ENCODE measurements around the gene ZC3H12D. TPM values are rescaled to one million over a fixed set of nuclear protein-coding genes. Genes with fewer than 3 reads are reported as not detected.
"Not testable (repeated sequence)": the region's sequence is repeated elsewhere in the genome, so short reads cannot be mapped to it uniquely, and the experiment has no call there.

The ZC3H12D gene
- polyA plus RNA-seq, 3 donors = 0.96 to 4.7 (median 1.2) TPM

DNA sequence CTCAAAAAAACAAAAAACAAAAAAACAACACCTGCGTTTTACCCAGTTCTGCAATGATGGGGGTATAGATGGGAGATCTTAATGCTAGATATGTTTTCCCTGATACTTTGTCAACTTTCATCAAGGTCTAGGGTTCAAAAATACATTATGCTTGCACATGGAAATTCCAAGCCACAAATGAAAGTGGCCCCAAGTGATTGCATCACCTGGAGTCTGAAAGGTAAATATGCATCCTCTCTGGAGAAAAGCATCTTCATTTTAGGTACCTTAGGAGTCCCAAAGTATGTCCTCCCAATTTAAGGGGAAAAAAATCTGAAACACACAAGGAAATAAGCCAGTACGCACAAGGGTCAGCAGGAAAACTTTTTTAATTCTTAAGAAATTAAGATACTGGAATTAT is 12.6 kb upstream of the ZC3H12D start:
- WGBS (ENCODE audit: insufficient coverage) = no CpG with 5 or more reads among the region's 2 CpGs
- Histone ChIP-seq H3K4me3 (replicated peaks in 1 of 3; ENCODE audit: low read depth in 2 of 3, low read length in 3 of 3) (no peak overlapping the region), H3K4me2 (replicated peaks; ENCODE audit: extremely low read depth, low read length, poor library complexity, severe bottlenecking) (no peak overlapping the region), H3K4me1 (ENCODE audit: control insufficient read depth in 1 of 2, insufficient read depth in 2 of 2, low read length in 2 of 2) (no peaks in the 10 kb centered on the region), H3K9me3 (replicated peaks in 1 of 2; ENCODE audit: control insufficient read depth in 1 of 2, insufficient read depth in 1 of 2, low read length in 2 of 2) (no peaks in the 10 kb centered on the region), H3K79me2 (ENCODE audit: insufficient read depth, low read length) (no peaks in the 10 kb centered on the region), H3K27ac (ENCODE audit: low read depth in 1 of 2, low read length in 2 of 2) (no peak overlapping the region), H2AFZ (ENCODE audit: insufficient read depth, low read depth, low read length, poor library complexity, severe bottlenecking) (no peak overlapping the region), H4K20me1 (ENCODE audit: insufficient read depth, low read length) (no peaks in the 10 kb centered on the region), H3K9ac (ENCODE audit: insufficient read depth, low read length, poor library complexity, severe bottlenecking) (no peak overlapping the region), H3K36me3 (replicated peaks in 1 of 2; ENCODE audit: control insufficient read depth in 1 of 2, insufficient read depth in 2 of 2, low read length in 2 of 2) (peaks cover 4 to 12% of the 10 kb centered on the region in 2 donors), H3K27me3 (ENCODE audit: control insufficient read depth in 2 of 2, insufficient read depth in 2 of 2, low read length in 2 of 2) (no peaks in the 10 kb centered on the region)
- Mint-ChIP-seq H3K4me1 (peaks cover 6% of the 10 kb centered on the region), H3K9me3 (no peaks in the 10 kb centered on the region), H3K27me3 (ENCODE audit: low read depth in 3 of 3) (peaks cover 0 to 1% (median 0%) of the 10 kb centered on the region in 3 donors), H3K4me3 (no peak overlapping the region), H3K36me3 (peaks cover 14 to 17% of the 10 kb centered on the region in 2 donors), H3K27ac (peak overlapping the region in 1 of 7 donors; percentile 43)
- no peak for TF ChIP-seq CTCF (IDR thresholded peaks at IDR 0.05)
- intact Hi-C loops (cut with micrococcal nuclease) = no loop called here
- no peak for DNase-seq

DNA sequence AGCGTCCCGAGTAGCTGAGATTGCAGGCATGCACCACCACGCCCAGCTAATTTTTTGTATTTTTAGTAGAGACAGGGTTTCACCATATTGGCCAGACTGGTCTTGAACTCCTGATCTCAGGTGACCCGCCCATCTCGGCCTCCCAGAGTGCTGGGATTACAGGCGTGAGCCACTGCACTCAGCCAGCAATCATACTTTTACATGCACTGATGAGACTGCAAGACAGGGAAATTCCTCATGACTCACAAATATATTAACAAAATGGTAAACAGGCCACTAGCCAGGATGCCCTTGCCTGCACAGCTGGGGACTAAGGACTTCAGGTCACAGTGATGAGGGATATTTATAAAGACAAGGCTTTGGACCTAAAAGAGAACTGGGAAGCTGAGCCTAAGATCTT is 11.8 kb upstream of the ZC3H12D start:
- Mint-ChIP-seq H3K36me3 (peaks cover 8 to 11% of the 10 kb centered on the region in 2 donors), H3K27ac (peak overlapping the region in 1 of 7 donors; percentile 38)
- H3K4me1 Mint-ChIP-seq; H2AFZ ChIP-seq (ENCODE audit: insufficient read depth, low read depth, low read length, poor library complexity, severe bottlenecking); H4K20me1 ChIP-seq (ENCODE audit: insufficient read depth, low read length); H3K36me3 ChIP-seq (replicated peaks in 1 of 2; ENCODE audit: control insufficient read depth in 1 of 2, insufficient read depth in 2 of 2, low read length in 2 of 2); intact Hi-C loops (cut with micrococcal nuclease); H3K27me3 Mint-ChIP-seq (ENCODE audit: low read depth in 3 of 3); H3K4me3 ChIP-seq (replicated peaks in 1 of 3; ENCODE audit: low read depth in 2 of 3, low read length in 3 of 3); H3K4me3 Mint-ChIP-seq; H3K4me2 ChIP-seq (replicated peaks; ENCODE audit: extremely low read depth, low read length, poor library complexity, severe bottlenecking); H3K9ac ChIP-seq (ENCODE audit: insufficient read depth, low read length, poor library complexity, severe bottlenecking); H3K4me1 ChIP-seq (ENCODE audit: control insufficient read depth in 1 of 2, insufficient read depth in 2 of 2, low read length in 2 of 2); H3K79me2 ChIP-seq (ENCODE audit: insufficient read depth, low read length); H3K27me3 ChIP-seq (ENCODE audit: control insufficient read depth in 2 of 2, insufficient read depth in 2 of 2, low read length in 2 of 2); H3K9me3 Mint-ChIP-seq; H3K27ac ChIP-seq (ENCODE audit: low read depth in 1 of 2, low read length in 2 of 2); H3K9me3 ChIP-seq (replicated peaks in 1 of 2; ENCODE audit: control insufficient read depth in 1 of 2, insufficient read depth in 1 of 2, low read length in 2 of 2): not testable (repeated sequence)
- DNase-seq = peak in 1 of 3 donors; percentile 22
- 100% methylated on average over 4 of the region's 6 CpGs for WGBS (ENCODE audit: insufficient coverage)

DNA sequence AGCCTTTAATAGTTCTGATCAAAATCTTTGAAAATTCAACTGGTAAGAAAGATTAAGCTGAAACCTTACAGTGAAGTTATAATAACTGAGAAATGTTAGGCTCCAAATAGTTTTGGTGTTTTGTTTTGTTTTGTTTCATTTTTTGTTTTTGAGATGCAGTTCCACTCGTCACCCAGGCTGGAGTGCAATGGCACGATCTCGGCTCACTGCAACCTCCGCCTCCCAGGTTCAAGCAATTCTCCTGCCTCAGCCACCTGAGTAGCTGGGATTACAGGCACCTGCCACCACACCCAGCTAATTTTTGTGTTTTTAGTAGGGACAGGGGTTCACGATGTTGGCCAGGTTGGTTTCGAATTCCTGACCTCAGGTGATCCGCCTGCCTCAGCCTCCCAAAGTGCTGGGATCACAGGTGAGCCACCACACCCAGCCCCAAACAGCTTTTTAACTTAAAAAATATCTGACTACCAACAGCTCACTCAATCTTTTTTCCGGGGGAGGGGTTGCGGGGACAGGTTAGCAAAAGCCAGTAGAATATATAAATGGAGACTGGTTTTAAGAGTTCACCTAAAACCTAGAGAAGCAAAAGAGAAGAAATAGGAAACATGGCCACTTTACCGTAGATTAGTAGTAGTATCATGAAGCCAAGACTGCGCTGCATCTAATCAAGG is 10.7 kb upstream of the ZC3H12D start:
- intact Hi-C loops (cut with micrococcal nuclease); H3K27me3 Mint-ChIP-seq (ENCODE audit: low read depth in 3 of 3); H3K4me1 Mint-ChIP-seq; H3K9me3 Mint-ChIP-seq; H3K9ac ChIP-seq (ENCODE audit: insufficient read depth, low read length, poor library complexity, severe bottlenecking); H3K27ac ChIP-seq (ENCODE audit: low read depth in 1 of 2, low read length in 2 of 2); H4K20me1 ChIP-seq (ENCODE audit: insufficient read depth, low read length); H3K36me3 ChIP-seq (replicated peaks in 1 of 2; ENCODE audit: control insufficient read depth in 1 of 2, insufficient read depth in 2 of 2, low read length in 2 of 2); H3K9me3 ChIP-seq (replicated peaks in 1 of 2; ENCODE audit: control insufficient read depth in 1 of 2, insufficient read depth in 1 of 2, low read length in 2 of 2); H3K4me1 ChIP-seq (ENCODE audit: control insufficient read depth in 1 of 2, insufficient read depth in 2 of 2, low read length in 2 of 2); H3K4me2 ChIP-seq (replicated peaks; ENCODE audit: extremely low read depth, low read length, poor library complexity, severe bottlenecking); H3K4me3 ChIP-seq (replicated peaks in 1 of 3; ENCODE audit: low read depth in 2 of 3, low read length in 3 of 3); H2AFZ ChIP-seq (ENCODE audit: insufficient read depth, low read depth, low read length, poor library complexity, severe bottlenecking); H3K79me2 ChIP-seq (ENCODE audit: insufficient read depth, low read length); H3K36me3 Mint-ChIP-seq; DNase-seq; H3K27me3 ChIP-seq (ENCODE audit: control insufficient read depth in 2 of 2, insufficient read depth in 2 of 2, low read length in 2 of 2); H3K4me3 Mint-ChIP-seq: not testable (repeated sequence)
- peak overlapping the region in 1 of 7 donors; percentile 6 for H3K27ac Mint-ChIP-seq
- 100% methylated on average over 3 of the region's 11 CpGs for WGBS (ENCODE audit: insufficient coverage)

- H3K27ac ChIP-seq (ENCODE audit: low read depth in 1 of 2, low read length in 2 of 2); H3K9me3 Mint-ChIP-seq; H3K4me3 ChIP-seq (replicated peaks in 1 of 3; ENCODE audit: low read depth in 2 of 3, low read length in 3 of 3); H3K27me3 ChIP-seq (ENCODE audit: control insufficient read depth in 2 of 2, insufficient read depth in 2 of 2, low read length in 2 of 2); H3K9ac ChIP-seq (ENCODE audit: insufficient read depth, low read length, poor library complexity, severe bottlenecking); intact Hi-C loops (cut with micrococcal nuclease); H3K4me1 Mint-ChIP-seq; H3K4me3 Mint-ChIP-seq; H3K27ac Mint-ChIP-seq; H4K20me1 ChIP-seq (ENCODE audit: insufficient read depth, low read length); H3K9me3 ChIP-seq (replicated peaks in 1 of 2; ENCODE audit: control insufficient read depth in 1 of 2, insufficient read depth in 1 of 2, low read length in 2 of 2); H3K79me2 ChIP-seq (ENCODE audit: insufficient read depth, low read length); H3K27me3 Mint-ChIP-seq (ENCODE audit: low read depth in 3 of 3); H3K4me1 ChIP-seq (ENCODE audit: control insufficient read depth in 1 of 2, insufficient read depth in 2 of 2, low read length in 2 of 2); H2AFZ ChIP-seq (ENCODE audit: insufficient read depth, low read depth, low read length, poor library complexity, severe bottlenecking); H3K36me3 ChIP-seq (replicated peaks in 1 of 2; ENCODE audit: control insufficient read depth in 1 of 2, insufficient read depth in 2 of 2, low read length in 2 of 2); H3K36me3 Mint-ChIP-seq; H3K4me2 ChIP-seq (replicated peaks; ENCODE audit: extremely low read depth, low read length, poor library complexity, severe bottlenecking): not testable (repeated sequence)
- peak in 2 of 3 donors; percentile 8 to 45 for DNase-seq
- 57% methylated on average over 1 of the region's 4 CpGs for WGBS (ENCODE audit: insufficient coverage)
These were observed 10.0 kb upstream of the ZC3H12D start for GRCh38 chr6:149494810-149495209.
